ENCODE results near the gene CAPN5.

The CAPN5 gene

GRCh38 chr11:77067861-77068443 lies 1.2 kb downstream of the CAPN5 start:
- H3K4me2 ChIP-seq (ENCODE audit: low read length) = peak overlapping the region; percentile 90

DNA sequence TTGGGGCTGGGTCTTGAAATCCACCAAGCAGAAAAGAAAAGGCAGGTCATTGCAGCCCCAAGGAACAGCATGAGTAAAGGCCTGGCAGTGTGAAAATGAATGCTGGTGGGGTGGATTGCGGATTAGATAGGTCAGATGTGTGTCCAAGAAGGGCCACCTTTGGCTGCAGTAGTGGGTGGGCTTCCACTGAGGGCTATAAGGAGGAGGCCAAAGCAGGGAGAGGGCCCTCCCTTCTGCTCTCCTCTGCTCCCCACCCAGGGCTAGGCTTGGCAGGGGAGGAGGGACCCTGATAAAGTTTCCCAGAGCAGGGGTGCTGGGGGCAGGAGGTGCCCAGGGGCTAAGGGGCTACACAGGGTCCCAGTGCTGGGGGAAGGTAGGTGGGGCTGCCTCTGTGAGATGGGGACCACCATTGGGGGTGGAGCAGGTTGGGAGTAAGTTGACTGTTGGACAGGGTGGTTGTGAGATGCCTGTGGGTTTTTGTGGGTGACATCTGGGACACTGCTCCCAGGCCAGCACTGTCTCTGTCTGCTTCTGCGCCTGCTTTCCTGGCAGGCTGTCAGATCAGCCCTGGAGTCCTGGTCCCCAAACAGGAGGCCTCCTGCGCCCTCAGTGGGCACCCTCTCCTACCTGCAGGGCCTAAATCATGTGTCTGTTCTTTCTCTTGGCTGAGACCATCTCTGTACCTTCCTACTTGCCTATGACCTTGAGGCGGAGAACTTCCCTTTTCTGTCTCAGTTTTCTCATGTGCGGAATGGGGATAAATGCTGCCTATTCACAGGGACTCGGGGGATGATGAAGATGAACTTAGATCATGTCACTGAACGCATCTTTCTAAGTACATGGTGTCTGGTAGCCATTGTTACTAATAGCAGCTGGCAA lies 1.9 kb downstream of the CAPN5 start:
- H3K79me2 ChIP-seq (ENCODE audit: control insufficient read depth, insufficient read depth, low read length, poor library complexity) = no peaks in the 10 kb centered on the region
- no peak overlapping the region for H2BK5ac ChIP-seq (ENCODE audit: low read depth, low read length, poor library complexity)
- no peaks in the 10 kb centered on the region for H3K27me3 ChIP-seq (ENCODE audit: insufficient read depth, low read length)
- no peak overlapping the region for H3K23ac ChIP-seq (ENCODE audit: low read length)
- H2AFZ ChIP-seq (ENCODE audit: insufficient read depth, low read length, poor library complexity) = no peak overlapping the region
- no peak overlapping the region for H2BK120ac ChIP-seq (ENCODE audit: insufficient read depth, low read length, poor library complexity)
- no peak overlapping the region for H4K8ac ChIP-seq (ENCODE audit: low read depth, low read length)
- H3K4me2 ChIP-seq (ENCODE audit: low read length) = no peak overlapping the region
- no peak overlapping the region for H4K12ac ChIP-seq (ENCODE audit: low read depth, low read length)
- H3K27ac ChIP-seq (ENCODE audit: low read depth, low read length) = no peak overlapping the region
- peaks cover 2% of the 10 kb centered on the region for H3K79me1 ChIP-seq (ENCODE audit: low read length)
- no peaks in the 10 kb centered on the region for H3K9me3 ChIP-seq (ENCODE audit: insufficient read depth, low read depth, low read length)
- peaks cover 5 to 25% of the 10 kb centered on the region in 2 experiments for H3K4me1 ChIP-seq (ENCODE audit: control insufficient read depth in 1 of 2, insufficient read depth in 2 of 2, low read length in 2 of 2)
- no peak overlapping the region for H3K4me3 ChIP-seq (ENCODE audit: low read depth, low read length)
- DNase-seq = no peak
- H3K9ac ChIP-seq (ENCODE audit: low read length) = no peak overlapping the region
- H4K91ac ChIP-seq (ENCODE audit: low read depth, low read length) = no peak overlapping the region
- no peak overlapping the region for H3K4ac ChIP-seq (ENCODE audit: low read depth, low read length)
- no CpG with 5 or more reads among the region's 7 CpGs for WGBS (ENCODE audit: extremely low coverage, insufficient coverage, insufficient read length)
- no peak overlapping the region for H3K18ac ChIP-seq (ENCODE audit: low read length)
- no peak overlapping the region for H2BK12ac ChIP-seq (ENCODE audit: low read length)
- H3K14ac ChIP-seq (ENCODE audit: low read length) = no peak overlapping the region
- no peaks in the 10 kb centered on the region for H3K36me3 ChIP-seq (ENCODE audit: control insufficient read depth in 1 of 2, insufficient read depth in 2 of 2, low read length in 2 of 2)
- no peak overlapping the region for H2AK5ac ChIP-seq (ENCODE audit: low read length)

More at GRCh38 chr11:77067861-77068443, 1.2 kb downstream of the CAPN5 start:
- Histone ChIP-seq H3K27ac (ENCODE audit: low read depth, low read length) (no peak overlapping the region), H3K14ac (ENCODE audit: low read length) (no peak overlapping the region), H3K4ac (ENCODE audit: low read depth, low read length) (no peak overlapping the region), H4K91ac (ENCODE audit: low read depth, low read length) (no peak overlapping the region), H3K36me3 (ENCODE audit: control insufficient read depth in 1 of 2, insufficient read depth in 2 of 2, low read length in 2 of 2) (no peaks in the 10 kb centered on the region), H3K9me3 (ENCODE audit: insufficient read depth, low read depth, low read length) (no peaks in the 10 kb centered on the region), H2BK12ac (ENCODE audit: low read length) (no peak overlapping the region), H3K4me3 (ENCODE audit: low read depth, low read length) (no peak overlapping the region), H3K4me1 (ENCODE audit: control insufficient read depth in 1 of 2, insufficient read depth in 2 of 2, low read length in 2 of 2) (peaks cover 5 to 19% of the 10 kb centered on the region in 2 experiments), H3K79me1 (ENCODE audit: low read length) (peaks cover 2% of the 10 kb centered on the region), H2AFZ (ENCODE audit: insufficient read depth, low read length, poor library complexity) (no peak overlapping the region), H2BK120ac (ENCODE audit: insufficient read depth, low read length, poor library complexity) (no peak overlapping the region), H2AK5ac (ENCODE audit: low read length) (no peak overlapping the region), H4K12ac (ENCODE audit: low read depth, low read length) (no peak overlapping the region), H3K23ac (ENCODE audit: low read length) (no peak overlapping the region), H3K18ac (ENCODE audit: low read length) (no peak overlapping the region), H4K8ac (ENCODE audit: low read depth, low read length) (no peak overlapping the region), H3K27me3 (ENCODE audit: insufficient read depth, low read length) (no peaks in the 10 kb centered on the region), H3K9ac (ENCODE audit: low read length) (no peak overlapping the region), H3K79me2 (ENCODE audit: control insufficient read depth, insufficient read depth, low read length, poor library complexity) (no peaks in the 10 kb centered on the region), H2BK5ac (ENCODE audit: low read depth, low read length, poor library complexity) (no peak overlapping the region)
- DNase-seq = no peak
- WGBS (ENCODE audit: extremely low coverage, insufficient coverage, insufficient read length) = no CpG with 5 or more reads among the region's 8 CpGs

GRCh38 chr11:77069336-77069968 lies 2.7 kb downstream of the CAPN5 start:
- DNase-seq = no peak
- Histone ChIP-seq H2AK5ac (ENCODE audit: low read length) (no peak overlapping the region), H3K27me3 (ENCODE audit: insufficient read depth, low read length) (no peaks in the 10 kb centered on the region), H3K23ac (ENCODE audit: low read length) (no peak overlapping the region), H2BK120ac (ENCODE audit: insufficient read depth, low read length, poor library complexity) (no peak overlapping the region), H3K79me2 (ENCODE audit: control insufficient read depth, insufficient read depth, low read length, poor library complexity) (no peaks in the 10 kb centered on the region), H3K14ac (ENCODE audit: low read length) (no peak overlapping the region), H3K4me1 (ENCODE audit: control insufficient read depth in 1 of 2, insufficient read depth in 2 of 2, low read length in 2 of 2) (peaks cover 5 to 27% of the 10 kb centered on the region in 2 experiments), H3K27ac (ENCODE audit: low read depth, low read length) (no peak overlapping the region), H2BK5ac (ENCODE audit: low read depth, low read length, poor library complexity) (no peak overlapping the region), H2BK12ac (ENCODE audit: low read length) (no peak overlapping the region), H3K79me1 (ENCODE audit: low read length) (peaks cover 2% of the 10 kb centered on the region), H3K4me2 (ENCODE audit: low read length) (no peak overlapping the region), H3K9ac (ENCODE audit: low read length) (no peak overlapping the region), H4K8ac (ENCODE audit: low read depth, low read length) (no peak overlapping the region), H3K4me3 (ENCODE audit: low read depth, low read length) (no peak overlapping the region), H3K9me3 (ENCODE audit: insufficient read depth, low read depth, low read length) (no peaks in the 10 kb centered on the region), H3K4ac (ENCODE audit: low read depth, low read length) (no peak overlapping the region), H3K36me3 (ENCODE audit: control insufficient read depth in 1 of 2, insufficient read depth in 2 of 2, low read length in 2 of 2) (no peaks in the 10 kb centered on the region), H4K12ac (ENCODE audit: low read depth, low read length) (no peak overlapping the region), H3K18ac (ENCODE audit: low read length) (no peak overlapping the region), H2AFZ (ENCODE audit: insufficient read depth, low read length, poor library complexity) (no peak overlapping the region), H4K91ac (ENCODE audit: low read depth, low read length) (no peak overlapping the region)
- no CpG with 5 or more reads among the region's 6 CpGs for WGBS (ENCODE audit: extremely low coverage, insufficient coverage, insufficient read length)

- Histone ChIP-seq H3K23ac (ENCODE audit: low read length) (no peak overlapping the region), H3K4me1 (ENCODE audit: control insufficient read depth in 1 of 2, insufficient read depth in 2 of 2, low read length in 2 of 2) (peaks cover 5 to 27% of the 10 kb centered on the region in 2 experiments), H4K91ac (ENCODE audit: low read depth, low read length) (no peak overlapping the region), H3K9me3 (ENCODE audit: insufficient read depth, low read depth, low read length) (no peaks in the 10 kb centered on the region), H3K9ac (ENCODE audit: low read length) (no peak overlapping the region), H3K79me1 (ENCODE audit: low read length) (peaks cover 2% of the 10 kb centered on the region), H4K12ac (ENCODE audit: low read depth, low read length) (no peak overlapping the region), H2BK120ac (ENCODE audit: insufficient read depth, low read length, poor library complexity) (no peak overlapping the region), H3K27me3 (ENCODE audit: insufficient read depth, low read length) (no peaks in the 10 kb centered on the region), H2AK5ac (ENCODE audit: low read length) (no peak overlapping the region), H4K8ac (ENCODE audit: low read depth, low read length) (no peak overlapping the region), H3K14ac (ENCODE audit: low read length) (no peak overlapping the region), H3K4me2 (ENCODE audit: low read length) (no peak overlapping the region), H3K79me2 (ENCODE audit: control insufficient read depth, insufficient read depth, low read length, poor library complexity) (no peaks in the 10 kb centered on the region), H3K18ac (ENCODE audit: low read length) (no peak overlapping the region), H3K36me3 (ENCODE audit: control insufficient read depth in 1 of 2, insufficient read depth in 2 of 2, low read length in 2 of 2) (no peaks in the 10 kb centered on the region), H2AFZ (ENCODE audit: insufficient read depth, low read length, poor library complexity) (no peak overlapping the region), H2BK5ac (ENCODE audit: low read depth, low read length, poor library complexity) (no peak overlapping the region), H3K27ac (ENCODE audit: low read depth, low read length) (no peak overlapping the region), H2BK12ac (ENCODE audit: low read length) (no peak overlapping the region), H3K4me3 (ENCODE audit: low read depth, low read length) (no peak overlapping the region), H3K4ac (ENCODE audit: low read depth, low read length) (no peak overlapping the region)
- WGBS (ENCODE audit: extremely low coverage, insufficient coverage, insufficient read length) = no CpG with 5 or more reads among the region's 8 CpGs
- DNase-seq = no peak
Measured at GRCh38 chr11:77069969-77070582, 3.3 kb downstream of the CAPN5 start.
